Measurements from ENCODE around the gene CKLF. TPM values are rescaled to one million over a fixed set of nuclear protein-coding genes. Genes with fewer than 3 reads are reported as not detected.
"Not testable (repeated sequence)": the region's sequence is repeated elsewhere in the genome, so short reads cannot be mapped to it uniquely, and the experiment has no call there.

The CKLF gene
- total RNA-seq, 4 donors from 2014 or later: 10.2 to 24.8 (median 17.5) TPM

- intact Hi-C loops (cut with DNase I; ENCODE audit: low total_unique reads): no loop called here
Measured at GRCh38 chr16:66592814-66593213, 40.4 kb downstream of the CKLF start.

GRCh38 chr16:66594739-66595138 lies 42.4 kb downstream of the CKLF start:
- 77 to 80% methylated on average over 7 of the region's 7 CpGs for WGBS, 2 donors
- H3K4me3 ChIP-seq (ENCODE audit: low read depth, poor library complexity, severe bottlenecking): no peak overlapping the region
- no peak for TF ChIP-seq CTCF (IDR thresholded peaks at IDR 0.05)
- no peak for TF ChIP-seq POLR2A (IDR thresholded peaks at IDR 0.05)
- intact Hi-C loops (cut with DNase I; ENCODE audit: low total_unique reads): no loop called here
- DNase-seq (ENCODE audit: low spot score in 2 of 2): no peak

More at GRCh38 chr16:66592814-66593213, 40.4 kb downstream of the CKLF start:
- no peak for TF ChIP-seq POLR2A (IDR thresholded peaks at IDR 0.05)
- no peak for TF ChIP-seq CTCF (IDR thresholded peaks at IDR 0.05)
- no peak overlapping the region for H3K4me3 ChIP-seq (ENCODE audit: low read depth, poor library complexity, severe bottlenecking)
- no peak for DNase-seq (ENCODE audit: low spot score in 2 of 2)
- 92 to 99% methylated on average over 3 of the region's 3 CpGs for WGBS, 2 donors

GRCh38 chr16:66596559-66596958 lies 44.2 kb downstream of the CKLF start:
- WGBS, 2 donors: 97 to 99% methylated on average over 4 of the region's 4 CpGs
- intact Hi-C loops (cut with DNase I; ENCODE audit: low total_unique reads): not testable (repeated sequence)

GRCh38 chr16:66596986-66597848 lies 44.8 kb downstream of the CKLF start:
- WGBS, 2 donors: 83 to 85% methylated on average over 5 of the region's 5 CpGs
- DNase-seq (ENCODE audit: low spot score in 2 of 2): no peak
- intact Hi-C loops (cut with DNase I; ENCODE audit: low total_unique reads): no loop called here

More at GRCh38 chr16:66596559-66596958, 44.2 kb downstream of the CKLF start:
- not testable (repeated sequence) for H3K4me3 ChIP-seq (ENCODE audit: low read depth, poor library complexity, severe bottlenecking); DNase-seq (ENCODE audit: low spot score in 2 of 2)

GRCh38 chr16:66598111-66598510 lies 45.7 kb downstream of the CKLF start:
- 76 to 82% methylated on average over 3 of the region's 3 CpGs for WGBS, 2 donors
- intact Hi-C loops (cut with DNase I; ENCODE audit: low total_unique reads): no loop called here
- no peak overlapping the region for H3K4me3 ChIP-seq (ENCODE audit: low read depth, poor library complexity, severe bottlenecking)
- TF ChIP-seq CTCF (IDR thresholded peaks at IDR 0.05): no peak
- no peak for TF ChIP-seq POLR2A (IDR thresholded peaks at IDR 0.05)
- no peak for DNase-seq (ENCODE audit: low spot score in 2 of 2)

More at GRCh38 chr16:66596986-66597848, 44.8 kb downstream of the CKLF start:
- no peak overlapping the region for H3K4me3 ChIP-seq (ENCODE audit: low read depth, poor library complexity, severe bottlenecking)
- TF ChIP-seq POLR2A (IDR thresholded peaks at IDR 0.05) (no peak), CTCF (IDR thresholded peaks at IDR 0.05) (no peak)

- TF ChIP-seq POLR2A (IDR thresholded peaks at IDR 0.05) (no peak), CTCF (IDR thresholded peaks at IDR 0.05) (no peak)
- intact Hi-C loops (cut with DNase I; ENCODE audit: low total_unique reads): no loop called here
- DNase-seq (ENCODE audit: low spot score in 2 of 2): no peak
- H3K4me3 ChIP-seq (ENCODE audit: low read depth, poor library complexity, severe bottlenecking): no peak overlapping the region
- WGBS, 2 donors: 91% methylated on average over 4 of the region's 4 CpGs
Measured at GRCh38 chr16:66599726-66600125, 47.4 kb downstream of the CKLF start.

Measured in lower leg skin (tissue), 4 donors.